ENCODE measurements around the gene SLC35F4. TPM values are rescaled to one million over a fixed set of nuclear protein-coding genes. Genes with fewer than 3 reads are reported as not detected.

The SLC35F4 gene
- total RNA-seq, 2 experiments from 2014 or later = not detected

- Mint-ChIP-seq H3K9me3 (no peaks in the 10 kb centered on the region), H3K4me3 (no peak overlapping the region), H3K27ac (no peak overlapping the region), H3K36me3 (ENCODE audit: low read depth) (no peaks in the 10 kb centered on the region), H3K27me3 (peaks cover 3% of the 10 kb centered on the region), H3K4me1 (ENCODE audit: low read depth) (no peaks in the 10 kb centered on the region)
- Histone ChIP-seq H3K27ac (ENCODE audit: low read depth in 1 of 2, low read length in 2 of 2) (no peak overlapping the region), H3K4me3 (ENCODE audit: low read length) (no peak overlapping the region), H3K4me1 (ENCODE audit: insufficient read depth, low read length) (no peaks in the 10 kb centered on the region), H3K36me3 (ENCODE audit: insufficient read depth, low read length) (no peaks in the 10 kb centered on the region), H3K9me3 (ENCODE audit: control insufficient read depth in 1 of 2, insufficient read depth in 1 of 2, low read length in 2 of 2) (no peaks in the 10 kb centered on the region), H3K27me3 (ENCODE audit: control insufficient read depth in 1 of 2, insufficient read depth in 2 of 2, low read length in 2 of 2) (no peaks in the 10 kb centered on the region)
- intact Hi-C loops (cut with DNase I, micrococcal nuclease) = no loop called here
- no peak for TF ChIP-seq CTCF (IDR thresholded peaks at IDR 0.05)
- POLR2A ChIA-PET = no interaction called here
- no peak for DNase-seq
- CTCF ChIA-PET = no interaction called here
- ATAC-seq (ENCODE audit: poor library complexity) = no peak
These were observed 292.7 kb downstream of the SLC35F4 start for GRCh38 chr14:57573173-57573572.

GRCh38 chr14:57568554-57568953 is 297.3 kb downstream of the SLC35F4 start:
- Mint-ChIP-seq H3K27me3 (peaks cover 2% of the 10 kb centered on the region), H3K9me3 (no peaks in the 10 kb centered on the region), H3K4me1 (ENCODE audit: low read depth) (no peaks in the 10 kb centered on the region), H3K4me3 (no peak overlapping the region), H3K36me3 (ENCODE audit: low read depth) (no peaks in the 10 kb centered on the region), H3K27ac (no peak overlapping the region)
- TF ChIP-seq CTCF (IDR thresholded peaks at IDR 0.05) = no peak
- Histone ChIP-seq H3K27me3 (ENCODE audit: control insufficient read depth in 1 of 2, insufficient read depth in 2 of 2, low read length in 2 of 2) (no peaks in the 10 kb centered on the region), H3K36me3 (ENCODE audit: insufficient read depth, low read length) (no peaks in the 10 kb centered on the region), H3K27ac (ENCODE audit: low read depth in 1 of 2, low read length in 2 of 2) (no peak overlapping the region), H3K4me1 (ENCODE audit: insufficient read depth, low read length) (no peaks in the 10 kb centered on the region), H3K4me3 (ENCODE audit: low read length) (no peak overlapping the region), H3K9me3 (ENCODE audit: control insufficient read depth in 1 of 2, insufficient read depth in 1 of 2, low read length in 2 of 2) (no peaks in the 10 kb centered on the region)
- ATAC-seq (ENCODE audit: poor library complexity) (no peak), DNase-seq (no peak)
- ChIA-PET CTCF (no interaction called here), POLR2A (no interaction called here)
- intact Hi-C loops (cut with DNase I, micrococcal nuclease) = no loop called here

GRCh38 chr14:57567220-57567619 is 298.7 kb downstream of the SLC35F4 start:
- POLR2A ChIA-PET = no interaction called here
- no peaks in the 10 kb centered on the region for H3K27me3 ChIP-seq (ENCODE audit: control insufficient read depth in 1 of 2, insufficient read depth in 2 of 2, low read length in 2 of 2)
- no peak overlapping the region for H3K4me3 Mint-ChIP-seq

More at GRCh38 chr14:57567220-57567619, 298.7 kb downstream of the SLC35F4 start:
- intact Hi-C loops (cut with DNase I, micrococcal nuclease) = no loop called here
- H3K27ac Mint-ChIP-seq = no peak overlapping the region
- TF ChIP-seq CTCF (IDR thresholded peaks at IDR 0.05) = no peak
- Histone ChIP-seq H3K27ac (ENCODE audit: low read depth in 1 of 2, low read length in 2 of 2) (no peak overlapping the region), H3K36me3 (ENCODE audit: insufficient read depth, low read length) (no peaks in the 10 kb centered on the region), H3K4me1 (ENCODE audit: insufficient read depth, low read length) (no peaks in the 10 kb centered on the region), H3K4me3 (ENCODE audit: low read length) (no peak overlapping the region), H3K9me3 (ENCODE audit: control insufficient read depth in 1 of 2, insufficient read depth in 1 of 2, low read length in 2 of 2) (no peaks in the 10 kb centered on the region)
- DNase-seq (no peak), ATAC-seq (ENCODE audit: poor library complexity) (no peak)
- CTCF ChIA-PET = no interaction called here
- no peaks in the 10 kb centered on the region for H3K4me1 Mint-ChIP-seq (ENCODE audit: low read depth)
- H3K36me3 Mint-ChIP-seq (ENCODE audit: low read depth) = no peaks in the 10 kb centered on the region
- H3K27me3 Mint-ChIP-seq = no peaks in the 10 kb centered on the region
- H3K9me3 Mint-ChIP-seq = no peaks in the 10 kb centered on the region
